Testis (tissue), 2 donors: ENCODE results near the gene DLEC1.
"Not testable (repeated sequence)": the region's sequence is repeated elsewhere in the genome, so short reads cannot be mapped to it uniquely, and the experiment has no call there.

Experiments used
- CTCF ChIP-seq, 3 experiments: fragments of 450-650 bp in 2 of 3; fragments of 200-600 bp in 1 of 3; sonication (generic) in 1 of 3; IDR thresholded peaks; one replicate each; pipeline ENCODE4 v1.5.1; 2016 to 2019; ENCODE audit warnings: antibody characterized with exemption in 3 of 3, mild to moderate bottlenecking in 2 of 3, moderate library complexity in 1 of 3
- POLR2A ChIP-seq: fragments of 450-650 bp; IDR thresholded peaks from one replicate; pipeline ENCODE4 v1.6.1; 2017; ENCODE audit warnings: antibody characterized with exemption, mild to moderate bottlenecking, moderate library complexity

- not testable (repeated sequence) for TF ChIP-seq CTCF (IDR thresholded peaks at IDR 0.05); POLR2A
These were observed 121.7 kb downstream of the DLEC1 start for GRCh38 chr3:38160704-38161103.
